GM19324 (cell line): ENCODE results near the gene ABCB8.

Experiments used
- ATAC-seq: cut with Tn5 transposase; IDR thresholded peaks from one replicate; pipeline ENCODE4 v1.9.1; 2021; ENCODE audit warnings: mild to moderate bottlenecking, moderate library complexity; ENCODE audit not compliant: unreplicated experiment, low FRiP score

The ABCB8 gene

GRCh38 chr7:151028131-151028947 is at the start of gene ABCB8:
Gene ABCB8, plus strand, starts transcription at chr7:151028450. Its CDS starts 66 bp downstream, at chr7:151028516.
- peak; percentile 96 for ATAC-seq

- no peak for ATAC-seq
These were observed 48.4 kb upstream of the ABCB8 start for GRCh38 chr7:150979713-150980390.

GRCh38 chr7:150980663-150981062 is 47.6 kb upstream of the ABCB8 start:
- ATAC-seq = no peak

- no peak for ATAC-seq
These were observed 46.6 kb upstream of the ABCB8 start for GRCh38 chr7:150981644-150982043.

- no peak for ATAC-seq
These were observed 45.9 kb upstream of the ABCB8 start for GRCh38 chr7:150982351-150982750.

- no peak for ATAC-seq
These were observed 44.3 kb upstream of the ABCB8 start for GRCh38 chr7:150983893-150984368.

- ATAC-seq = no peak
These were observed 42.1 kb upstream of the ABCB8 start for GRCh38 chr7:150986099-150986512.

GRCh38 chr7:150986556-150986955 is 41.7 kb upstream of the ABCB8 start:
- ATAC-seq = no peak

GRCh38 chr7:150988230-150989226 is 39.7 kb upstream of the ABCB8 start:
- ATAC-seq = no peak

GRCh38 chr7:150989456-150989855 is 38.8 kb upstream of the ABCB8 start:
- no peak for ATAC-seq

GRCh38 chr7:150990416-150991186 is 37.6 kb upstream of the ABCB8 start, which contains the start of gene NOS3:
Gene NOS3, plus strand, starts transcription at chr7:150991017. Its CDS starts 2,787 bp downstream, at chr7:150993804.
- no peak for ATAC-seq

GRCh38 chr7:150992051-150992640 is 36.1 kb upstream of the ABCB8 start:
- ATAC-seq = no peak

- ATAC-seq = no peak
These were observed 35.4 kb upstream of the ABCB8 start for GRCh38 chr7:150992833-150993302.

- ATAC-seq = no peak
These were observed 34.7 kb upstream of the ABCB8 start for GRCh38 chr7:150993511-150993910.

GRCh38 chr7:150994141-150994837 is 34.0 kb upstream of the ABCB8 start:
- no peak for ATAC-seq

- ATAC-seq = no peak
These were observed 33.3 kb upstream of the ABCB8 start for GRCh38 chr7:150994838-150995510.

GRCh38 chr7:150996376-150997074 is 31.7 kb upstream of the ABCB8 start:
- ATAC-seq = no peak
